HCT116 (cell line): ENCODE results near the gene GP1BA. TPM values are rescaled to one million over a fixed set of nuclear protein-coding genes. Genes with fewer than 3 reads are reported as not detected.
A peak's percentile ranks its signal among the peaks of the same experiment; 100 is the strongest.

Experiments
- ATAC-seq: fragments of 200-7000 bp; cut with Tn5 transposase; 2 replicates; pipeline ENCODE4 v1.9.1; 2020; ENCODE audit warnings: mild to moderate bottlenecking, moderate library complexity
- BruUV-seq: library from RNA; stranded (reverse); fragments of 400-500 nt; replicated peaks from 2 replicates; lab custom pipeline; 2021; lab: Mats Ljungman, UMichigan
- CTCF ChIA-PET: fragments of 300-600 bp; sonication (Branson Sonifier 250); formaldehyde crosslinking; loops from one replicate; lab custom pipeline; 2021; ENCODE audit warnings: antibody characterized with exemption; lab: Charles Lee
- POLR2A ChIA-PET: fragments of 300-600, 350-600 bp; sonication (Branson Sonifier 250); formaldehyde crosslinking; loops from one replicate; lab custom pipeline; 2021; ENCODE audit warnings: antibody characterized with exemption; lab: Charles Lee
- RAD21 ChIA-PET, 2 experiments: fragments of 300-600 bp; sonication (Branson Sonifier 250); formaldehyde crosslinking; loops; one replicate each; lab custom pipeline; 2023; ENCODE audit warnings: low total read pairs in 2 of 2; ENCODE audit not compliant: uncharacterized antibody in 2 of 2, unreplicated experiment in 2 of 2, low non-redundant PET in 1 of 2; lab: Charles Lee
- DNase-seq: peaks from one replicate; pipeline ENCODE4 v3.0.0-alpha.2; 2010; ENCODE audit warnings: low read depth, low spot score
- H2AFZ ChIP-seq: fragments of 200-600 bp; shearing (Covaris generic), sonication (generic); 2 replicates; pipeline ENCODE4 v1.6.1; 2017; ENCODE audit warnings: low read depth, mixed run types, mixed read lengths, antibody characterized with exemption, low read length; ENCODE audit not compliant: poor library complexity, severe bottlenecking
- H3K27ac ChIP-seq: 2 replicates; pipeline ENCODE4 v1.5.1; 2012; ENCODE audit warnings: low read depth, low read length
- H3K27me3 ChIP-seq: fragments of 200-600 bp; sonication (generic); 2 replicates; pipeline ENCODE4 v1.6.1; 2016; ENCODE audit warnings: mixed run types, low read length, mixed read lengths; ENCODE audit not compliant: insufficient read depth
- H3K36me3 ChIP-seq, 2 experiments: fragments of 200-500 bp in 1 of 2; fragments of 200-600 bp in 1 of 2; sonication (Bioruptor generic) in 1 of 2; sonication (generic) in 1 of 2; 2 replicates each; pipeline versions ENCODE4 v1.5.1 to v1.6.1; 2014 to 2016; ENCODE audit warnings: low read length in 2 of 2, inconsistent platforms in 1 of 2, mixed read lengths in 1 of 2, mixed run types in 1 of 2; ENCODE audit not compliant: insufficient read depth in 2 of 2, control insufficient read depth in 1 of 2
- H3K4me1 ChIP-seq, 2 experiments: fragments of 200-600 bp in 1 of 2; sonication (generic) in 1 of 2; 2 replicates each; pipeline versions ENCODE4 v1.5.1 to v1.6.1; 2012 to 2017; ENCODE audit warnings: low read length in 2 of 2, inconsistent platforms in 1 of 2, mild to moderate bottlenecking in 1 of 2, mixed read lengths in 1 of 2, mixed run types in 1 of 2, moderate library complexity in 1 of 2; ENCODE audit not compliant: insufficient read depth in 2 of 2, control insufficient read depth in 1 of 2
- H3K4me2 ChIP-seq: fragments of 200-600 bp; sonication (generic); 2 replicates; pipeline ENCODE4 v1.6.1; 2017; ENCODE audit warnings: mixed run types, low read length, mixed read lengths
- H3K4me3 ChIP-seq, 2 experiments: fragments of 200-600 bp in 1 of 2; sonication (generic) in 1 of 2; replicated peaks in 1 of 2; 2 replicates each; pipeline ENCODE4 v1.5.1; 2011 to 2016; ENCODE audit warnings: low read length in 2 of 2, control low read depth in 1 of 2, low read depth in 1 of 2, mild to moderate bottlenecking in 1 of 2, mixed read lengths in 1 of 2, mixed run types in 1 of 2
- H3K79me2 ChIP-seq: fragments of 200-600 bp; sonication (generic); 2 replicates; pipeline ENCODE4 v1.6.1; 2017; ENCODE audit warnings: mild to moderate bottlenecking, mixed run types, low read length, moderate library complexity, mixed read lengths; ENCODE audit not compliant: insufficient read depth
- H3K9ac ChIP-seq: fragments of 200-600 bp; sonication (generic); 2 replicates; pipeline ENCODE4 v1.6.1; 2016; ENCODE audit warnings: low read length, mixed read lengths
- H3K9me2 ChIP-seq: fragments of 200-600 bp; sonication (generic), shearing (Covaris generic); 2 replicates; pipeline ENCODE4 v1.6.1; 2017; ENCODE audit warnings: mixed run types, mild to moderate bottlenecking, moderate library complexity; ENCODE audit not compliant: insufficient read depth
- H3K9me3 ChIP-seq, 2 experiments: fragments of 200-500 bp in 1 of 2; fragments of 200-600 bp in 1 of 2; sonication (Bioruptor generic) in 1 of 2; sonication (generic) in 1 of 2; 2 replicates each; pipeline ENCODE4 v1.6.1; 2014 to 2017; ENCODE audit warnings: low read length in 2 of 2, mixed read lengths in 2 of 2, inconsistent platforms in 1 of 2, low read depth in 1 of 2, mild to moderate bottlenecking in 1 of 2, mixed run types in 1 of 2, moderate library complexity in 1 of 2; ENCODE audit not compliant: control insufficient read depth in 1 of 2, insufficient read depth in 1 of 2
- H4K20me1 ChIP-seq: fragments of 200-600 bp; sonication (generic), shearing (Covaris generic); 2 replicates; pipeline ENCODE4 v1.6.1; 2017; ENCODE audit warnings: mixed run types, mild to moderate bottlenecking, moderate library complexity; ENCODE audit not compliant: insufficient read depth
- CEBPB ChIP-seq: IDR thresholded peaks from 2 replicates; pipeline ENCODE4 v1.6.1; 2012; ENCODE audit warnings: low read depth
- EGR1 ChIP-seq: IDR thresholded peaks from 2 replicates; pipeline ENCODE4 v1.6.1; 2012; ENCODE audit warnings: low read depth
- ELF1 ChIP-seq: IDR thresholded peaks from 2 replicates; pipeline ENCODE4 v1.6.1; 2012; ENCODE audit warnings: low read depth, borderline replicate concordance
- EZH2 ChIP-seq: fragments of 200-600 bp; sonication (generic); IDR thresholded peaks from 2 replicates; pipeline ENCODE4 v1.6.1; 2017; ENCODE audit warnings: antibody characterized with exemption, mixed run types
- EZH2phosphoT487 ChIP-seq: fragments of 200-600 bp; IDR thresholded peaks from 2 replicates; pipeline ENCODE4 v1.6.1; 2018; ENCODE audit warnings: antibody characterized with exemption, borderline replicate concordance
- JUND ChIP-seq: IDR thresholded peaks from 2 replicates; pipeline ENCODE4 v1.6.1; 2012
- MAX ChIP-seq: IDR thresholded peaks from 2 replicates; pipeline ENCODE4 v1.6.1; 2012
- POLR2A ChIP-seq: IDR thresholded peaks from 2 replicates; pipeline ENCODE4 v1.7.0; 2011; ENCODE audit warnings: borderline replicate concordance; ENCODE audit not compliant: insufficient read depth, insufficient read length; ENCODE audit errors: extremely low read depth
- REST ChIP-seq: IDR thresholded peaks from 2 replicates; pipeline ENCODE4 v1.6.1; 2012; ENCODE audit warnings: low read depth
- SP1 ChIP-seq: IDR thresholded peaks from 2 replicates; pipeline ENCODE4 v1.6.1; 2012; ENCODE audit warnings: low read depth
- SRF ChIP-seq: IDR thresholded peaks from 2 replicates; pipeline ENCODE4 v1.6.1; 2012; ENCODE audit warnings: low read depth
- YY1 ChIP-seq: IDR thresholded peaks from 2 replicates; pipeline ENCODE4 v1.6.1; 2011; ENCODE audit warnings: low read length, low read depth, moderate library complexity, mild to moderate bottlenecking; ENCODE audit not compliant: insufficient replicate concordance; ENCODE audit errors: extremely low read depth
- intact Hi-C: fragments of 100-400 bp; cut with micrococcal nuclease; formaldehyde crosslinking; loops from 2 replicates; pipeline ENCODE4 v1.10.0; 2022
- total RNA-seq: library from RNA; stranded (reverse); gene quantifications from one replicate; pipeline ENCODE4 v1.2.1, GENCODE V29; 2021; ENCODE audit not compliant: unreplicated experiment
- TF ChIP-seq, protein P1 (sequence below): IDR thresholded peaks from 2 replicates; pipeline ENCODE4 v1.6.1; 2012
- TF ChIP-seq, protein P2 (sequence below), 3 experiments: fragments of 200-600 bp in 1 of 3; sonication (generic) in 1 of 3; IDR thresholded peaks in 2 of 3; conservative IDR thresholded peaks in 1 of 3; 2 replicates each; pipeline ENCODE4 v1.5.1; 2012 to 2017; ENCODE audit warnings: low read depth in 2 of 3, low read length in 2 of 3, antibody characterized with exemption in 1 of 3, borderline replicate concordance in 1 of 3, control low read depth in 1 of 3, mild to moderate bottlenecking in 1 of 3, mixed read lengths in 1 of 3, mixed run types in 1 of 3, moderate library complexity in 1 of 3; ENCODE audit not compliant: insufficient read depth in 1 of 3

Gene GP1BA
- total RNA-seq, 1 experiment from 2014 or later: not detected

DNA sequence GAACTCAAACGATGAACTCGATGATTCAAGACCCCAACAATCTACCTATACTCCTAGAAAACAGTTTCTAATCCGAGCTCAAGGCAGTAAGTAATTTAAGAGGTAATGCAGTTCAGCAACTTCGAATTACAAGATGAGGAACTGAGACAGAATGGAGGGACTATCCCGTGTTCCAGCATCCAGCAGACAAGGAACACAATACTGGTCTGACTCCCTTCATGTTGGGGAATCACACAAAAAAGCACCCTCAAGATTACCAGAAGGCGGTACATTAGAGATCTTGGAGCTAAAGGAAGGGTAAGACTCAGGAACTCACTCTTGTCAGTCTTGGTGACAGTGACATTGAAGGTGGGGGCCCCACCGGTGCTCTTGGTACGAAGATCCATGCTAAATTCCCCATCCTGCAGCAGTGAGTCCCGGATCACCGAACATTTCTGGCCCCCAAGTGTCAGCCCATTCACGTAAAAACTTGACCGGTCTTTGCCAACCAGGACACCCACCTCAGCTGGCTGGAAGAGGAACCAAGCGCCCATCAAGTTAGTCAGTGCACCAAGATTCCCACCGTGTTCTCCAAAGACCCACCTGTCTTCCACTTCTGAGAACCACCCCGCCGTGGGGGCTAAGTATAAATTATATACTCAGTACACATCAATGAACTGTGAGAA is 14.4 kb downstream of the GP1BA start:
- ChIA-PET CTCF (interaction anchor here (1.0 kb wide), 2 partner anchors 43 to 380 kb away, joined by 3 read pairs; partner anchors contain the start of gene CHRNE), RAD21 (no interaction called here), POLR2A (interaction anchor here (1.3 to 4.7 kb wide), 2 partner anchors 21 to 37 kb away, joined by 4 to 45 read pairs; partner anchors contain the start of gene SPAG7)
- TF ChIP-seq YY1: no peak
- TF ChIP-seq EZH2: no peak
- TF ChIP-seq, protein P1, sequence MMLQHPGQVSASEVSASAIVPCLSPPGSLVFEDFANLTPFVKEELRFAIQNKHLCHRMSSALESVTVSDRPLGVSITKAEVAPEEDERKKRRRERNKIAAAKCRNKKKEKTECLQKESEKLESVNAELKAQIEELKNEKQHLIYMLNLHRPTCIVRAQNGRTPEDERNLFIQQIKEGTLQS: no peak
- TF ChIP-seq MAX: no peak
- no peak for TF ChIP-seq CEBPB
- TF ChIP-seq EZH2phosphoT487: no peak
- TF ChIP-seq, protein P2, sequence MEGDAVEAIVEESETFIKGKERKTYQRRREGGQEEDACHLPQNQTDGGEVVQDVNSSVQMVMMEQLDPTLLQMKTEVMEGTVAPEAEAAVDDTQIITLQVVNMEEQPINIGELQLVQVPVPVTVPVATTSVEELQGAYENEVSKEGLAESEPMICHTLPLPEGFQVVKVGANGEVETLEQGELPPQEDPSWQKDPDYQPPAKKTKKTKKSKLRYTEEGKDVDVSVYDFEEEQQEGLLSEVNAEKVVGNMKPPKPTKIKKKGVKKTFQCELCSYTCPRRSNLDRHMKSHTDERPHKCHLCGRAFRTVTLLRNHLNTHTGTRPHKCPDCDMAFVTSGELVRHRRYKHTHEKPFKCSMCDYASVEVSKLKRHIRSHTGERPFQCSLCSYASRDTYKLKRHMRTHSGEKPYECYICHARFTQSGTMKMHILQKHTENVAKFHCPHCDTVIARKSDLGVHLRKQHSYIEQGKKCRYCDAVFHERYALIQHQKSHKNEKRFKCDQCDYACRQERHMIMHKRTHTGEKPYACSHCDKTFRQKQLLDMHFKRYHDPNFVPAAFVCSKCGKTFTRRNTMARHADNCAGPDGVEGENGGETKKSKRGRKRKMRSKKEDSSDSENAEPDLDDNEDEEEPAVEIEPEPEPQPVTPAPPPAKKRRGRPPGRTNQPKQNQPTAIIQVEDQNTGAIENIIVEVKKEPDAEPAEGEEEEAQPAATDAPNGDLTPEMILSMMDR (IDR thresholded peaks at IDR 0.05 in 2 of 3, conservative IDR thresholded peaks at IDR 0.05 in 1 of 3; ENCODE audit: borderline replicate concordance in 1 of 3, insufficient read depth in 1 of 3, low read depth in 2 of 3, low read length in 2 of 3): no peak
- no peak for TF ChIP-seq SP1
- no peak for TF ChIP-seq POLR2A
- TF ChIP-seq JUND: no peak
- TF ChIP-seq EGR1: no peak
- TF ChIP-seq REST: no peak
- no peak for TF ChIP-seq SRF
- TF ChIP-seq ELF1: no peak
- BruUV-seq: TSS peak; percentile 69
- peaks cover 9 to 25% of the 10 kb centered on the region in 2 experiments; a peak in 2 of 4 replicates for H3K36me3 ChIP-seq
- H3K27me3 ChIP-seq: no peaks in the 10 kb centered on the region
- no peaks in the 10 kb centered on the region for H3K9me2 ChIP-seq
- peak overlapping the region; percentile 99 for H3K27ac ChIP-seq
- peaks cover 34 to 69% of the 10 kb centered on the region in 2 experiments for H3K4me1 ChIP-seq
- H3K9me3 ChIP-seq: no peaks in the 10 kb centered on the region
- H2AFZ ChIP-seq: no peak overlapping the region
- H3K4me2 ChIP-seq: peak overlapping the region; percentile 100
- H4K20me1 ChIP-seq: peaks cover 12% of the 10 kb centered on the region; the same call in 1 of the 2 replicates
- peak overlapping the region; percentile 97 for H3K9ac ChIP-seq
- H3K4me3 ChIP-seq: peak overlapping the region; percentile 96 to 97
- DNase-seq (no peak), ATAC-seq (no peak)
- peaks cover 81% of the 10 kb centered on the region for H3K79me2 ChIP-seq
- intact Hi-C loops: loop anchor here (5.0 kb wide), 1 partner anchor 41 kb away; the partner anchor contains the start of gene CAMTA2
